Uterus (tissue), 4 donors: Measurements from ENCODE around the gene SPEG. TPM values are rescaled to one million over a fixed set of nuclear protein-coding genes. Genes with fewer than 3 reads are reported as not detected.

Experiments
- DNase-seq, 2 donors: peaks; one replicate each; pipeline ENCODE4 v3.0.0-alpha.2; 2019 to 2020
- H3K27ac ChIP-seq, 2 donors: fragments of 200-600 bp; sonication (generic); 1 replicate in 1 of 2; 2 replicates in 1 of 2; pipeline ENCODE4 v1.5.1; 2016 to 2018
- H3K27me3 ChIP-seq, 2 donors: fragments of 200-600 bp; sonication (generic); one replicate each; pipeline ENCODE4 v1.5.1; 2018 to 2019; ENCODE audit warnings: control low read depth in 1 of 2
- H3K36me3 ChIP-seq, 2 donors: fragments of 200-600 bp; sonication (generic); one replicate each; pipeline ENCODE4 v1.5.1; 2019; ENCODE audit warnings: control low read depth in 1 of 2
- H3K4me1 ChIP-seq, 2 donors: fragments of 200-600 bp; sonication (generic); one replicate each; pipeline ENCODE4 v1.5.1; 2018 to 2019; ENCODE audit warnings: control low read depth in 1 of 2
- H3K4me3 ChIP-seq, 2 donors: fragments of 200-600 bp; sonication (generic); 1 replicate in 1 of 2; 2 replicates in 1 of 2; pipeline ENCODE4 v1.5.1; 2018 to 2019; ENCODE audit warnings: mild to moderate bottlenecking in 1 of 2
- H3K9me3 ChIP-seq, 2 donors: fragments of 200-600 bp; sonication (generic); one replicate each; pipeline ENCODE4 v1.5.1; 2019; ENCODE audit warnings: control low read depth in 1 of 2
- POLR2A ChIP-seq, 2 donors: fragments of 450-650 bp; IDR thresholded peaks; one replicate each; pipeline ENCODE4 v1.6.1; 2016; ENCODE audit warnings: antibody characterized with exemption in 2 of 2, mild to moderate bottlenecking in 1 of 2, moderate library complexity in 1 of 2
- intact Hi-C: fragments of 100-400 bp; cut with DNase I; formaldehyde crosslinking; loops from one replicate; pipeline ENCODE4 v1.15.1; 2023; ENCODE audit warnings: low total_unique reads
- total RNA-seq, 4 donors: library from RNA; depleted of rRNA in 3 of 4; stranded (reverse); fragments of >200 nt in 3 of 4; gene quantifications; one replicate each; pipeline versions ENCODE4 v1.1.0 to v1.2.4, GENCODE V29; 2014 to 2023
- TF ChIP-seq, protein P1 (sequence below), 4 experiments: fragments of 200-600 bp in 2 of 4; fragments of 450-650 bp in 2 of 4; sonication (generic) in 2 of 4; IDR thresholded peaks; one replicate each; pipeline ENCODE4 v1.5.1; 2016 to 2019; ENCODE audit warnings: antibody characterized with exemption in 4 of 4, mild to moderate bottlenecking in 2 of 4, moderate library complexity in 1 of 4
- donor health status: DM: yes; HTN: yes; CAD: no.

The SPEG gene
- total RNA-seq, 4 donors from 2014 or later = 22.9 to 318 (median 36.1) TPM

DNA sequence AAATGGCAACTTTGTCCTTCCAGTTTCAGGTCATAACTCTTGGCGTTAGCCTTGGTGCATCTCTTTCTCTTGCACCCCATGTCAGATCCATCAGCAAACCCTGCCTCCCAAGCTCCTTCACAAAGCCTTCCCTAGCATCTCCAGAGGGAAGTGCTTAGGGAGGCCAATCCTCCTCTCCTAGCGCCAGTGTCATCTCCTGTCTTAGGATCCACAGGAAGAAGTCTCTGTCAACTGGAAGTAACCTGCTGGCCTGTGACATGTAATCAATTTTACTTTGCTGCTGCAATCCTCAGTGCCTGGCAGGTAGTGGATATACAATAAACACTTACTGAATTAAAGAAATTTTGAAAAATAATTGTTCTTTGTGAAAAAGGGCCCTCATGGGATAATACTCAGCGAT, 39.0 kb upstream of the SPEG start:
- peak in 1 of 2 donors; percentile 1 for DNase-seq
- no peaks in the 10 kb centered on the region for H3K9me3 ChIP-seq
- no peaks in the 10 kb centered on the region for H3K27me3 ChIP-seq
- TF ChIP-seq POLR2A (IDR thresholded peaks at IDR 0.05) = no peak
- TF ChIP-seq, protein P1, sequence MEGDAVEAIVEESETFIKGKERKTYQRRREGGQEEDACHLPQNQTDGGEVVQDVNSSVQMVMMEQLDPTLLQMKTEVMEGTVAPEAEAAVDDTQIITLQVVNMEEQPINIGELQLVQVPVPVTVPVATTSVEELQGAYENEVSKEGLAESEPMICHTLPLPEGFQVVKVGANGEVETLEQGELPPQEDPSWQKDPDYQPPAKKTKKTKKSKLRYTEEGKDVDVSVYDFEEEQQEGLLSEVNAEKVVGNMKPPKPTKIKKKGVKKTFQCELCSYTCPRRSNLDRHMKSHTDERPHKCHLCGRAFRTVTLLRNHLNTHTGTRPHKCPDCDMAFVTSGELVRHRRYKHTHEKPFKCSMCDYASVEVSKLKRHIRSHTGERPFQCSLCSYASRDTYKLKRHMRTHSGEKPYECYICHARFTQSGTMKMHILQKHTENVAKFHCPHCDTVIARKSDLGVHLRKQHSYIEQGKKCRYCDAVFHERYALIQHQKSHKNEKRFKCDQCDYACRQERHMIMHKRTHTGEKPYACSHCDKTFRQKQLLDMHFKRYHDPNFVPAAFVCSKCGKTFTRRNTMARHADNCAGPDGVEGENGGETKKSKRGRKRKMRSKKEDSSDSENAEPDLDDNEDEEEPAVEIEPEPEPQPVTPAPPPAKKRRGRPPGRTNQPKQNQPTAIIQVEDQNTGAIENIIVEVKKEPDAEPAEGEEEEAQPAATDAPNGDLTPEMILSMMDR (IDR thresholded peaks at IDR 0.05) = no peak
- no peak overlapping the region for H3K4me3 ChIP-seq
- no peak overlapping the region for H3K27ac ChIP-seq
- intact Hi-C loops = no loop called here
- H3K36me3 ChIP-seq = no peaks in the 10 kb centered on the region
- H3K4me1 ChIP-seq = no peaks in the 10 kb centered on the region

DNA sequence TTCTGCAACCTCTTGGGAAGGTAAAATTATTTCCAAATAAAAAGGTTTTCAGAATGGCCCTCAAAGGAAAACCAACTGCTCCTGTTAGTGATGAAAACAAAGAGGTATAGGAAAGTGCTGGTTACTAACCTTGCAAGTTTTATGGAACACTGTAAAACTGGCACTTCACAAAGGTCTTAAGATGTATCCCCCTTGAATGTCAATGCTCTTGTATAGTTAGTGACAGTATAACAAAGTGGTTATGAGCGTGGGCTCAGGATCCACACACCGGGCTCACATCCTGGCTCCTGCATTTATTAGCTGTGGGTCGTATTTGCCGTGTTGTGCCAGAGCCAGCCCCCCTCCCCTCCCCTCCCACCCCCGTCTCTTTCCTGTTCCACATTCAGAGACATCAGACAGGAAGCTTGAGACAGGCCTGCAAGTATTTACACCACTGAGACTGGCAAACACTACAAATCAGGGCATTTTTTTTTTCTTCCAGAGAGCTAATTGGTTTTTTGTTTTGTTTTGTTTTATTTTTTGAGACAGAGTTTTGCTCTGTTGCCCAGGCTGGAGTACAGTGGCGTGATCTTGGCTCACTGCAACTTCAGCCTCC, 37.7 kb upstream of the SPEG start:
- H3K4me1 ChIP-seq = no peaks in the 10 kb centered on the region
- H3K27me3 ChIP-seq = no peaks in the 10 kb centered on the region
- H3K9me3 ChIP-seq = no peaks in the 10 kb centered on the region
- no peak overlapping the region for H3K27ac ChIP-seq
- TF ChIP-seq POLR2A (IDR thresholded peaks at IDR 0.05) = no peak
- TF ChIP-seq, protein P1 (IDR thresholded peaks at IDR 0.05) = no peak
- DNase-seq = peak in 1 of 2 donors; percentile 4
- H3K36me3 ChIP-seq = no peaks in the 10 kb centered on the region
- intact Hi-C loops = no loop called here
- no peak overlapping the region for H3K4me3 ChIP-seq

DNA sequence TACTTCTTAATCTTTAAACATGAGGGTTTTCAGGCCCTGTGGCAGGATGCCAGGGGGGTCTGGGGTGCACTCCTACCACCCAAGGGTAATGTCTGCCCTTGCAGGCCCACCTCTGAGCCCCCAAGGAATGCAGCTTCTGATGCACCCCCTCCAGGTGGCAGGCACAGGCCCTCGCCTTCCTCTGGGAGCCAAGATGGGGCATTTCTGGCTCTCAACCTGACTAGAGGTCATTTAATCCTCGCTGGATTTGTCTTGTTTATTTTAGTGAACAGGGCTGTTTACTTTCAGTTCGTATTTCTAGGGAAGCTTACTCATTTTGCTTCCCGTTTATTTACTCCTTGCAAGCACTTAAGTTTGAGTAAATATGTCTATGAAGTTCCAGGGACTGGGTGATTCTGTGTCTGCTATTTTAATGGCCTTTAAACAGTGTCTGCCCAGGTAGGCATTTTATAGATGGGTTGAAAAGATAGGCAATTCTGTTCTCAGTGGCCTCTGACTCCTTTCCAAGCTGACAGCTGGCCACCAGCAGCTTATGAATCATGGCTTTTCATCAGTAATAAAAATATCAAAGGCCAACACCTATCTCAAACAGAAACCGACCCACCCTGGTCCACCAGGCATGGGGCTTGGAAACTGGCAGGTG, 35.8 kb upstream of the SPEG start:
- intact Hi-C loops = no loop called here
- peaks cover 0 to 4% of the 10 kb centered on the region in 2 donors for H3K4me1 ChIP-seq
- no peak overlapping the region for H3K4me3 ChIP-seq
- TF ChIP-seq POLR2A (IDR thresholded peaks at IDR 0.05) = no peak
- TF ChIP-seq, protein P1 (IDR thresholded peaks at IDR 0.05) = no peak
- no peaks in the 10 kb centered on the region for H3K36me3 ChIP-seq
- no peak overlapping the region for H3K27ac ChIP-seq
- no peak for DNase-seq
- H3K27me3 ChIP-seq = no peaks in the 10 kb centered on the region
- H3K9me3 ChIP-seq = no peaks in the 10 kb centered on the region

DNA sequence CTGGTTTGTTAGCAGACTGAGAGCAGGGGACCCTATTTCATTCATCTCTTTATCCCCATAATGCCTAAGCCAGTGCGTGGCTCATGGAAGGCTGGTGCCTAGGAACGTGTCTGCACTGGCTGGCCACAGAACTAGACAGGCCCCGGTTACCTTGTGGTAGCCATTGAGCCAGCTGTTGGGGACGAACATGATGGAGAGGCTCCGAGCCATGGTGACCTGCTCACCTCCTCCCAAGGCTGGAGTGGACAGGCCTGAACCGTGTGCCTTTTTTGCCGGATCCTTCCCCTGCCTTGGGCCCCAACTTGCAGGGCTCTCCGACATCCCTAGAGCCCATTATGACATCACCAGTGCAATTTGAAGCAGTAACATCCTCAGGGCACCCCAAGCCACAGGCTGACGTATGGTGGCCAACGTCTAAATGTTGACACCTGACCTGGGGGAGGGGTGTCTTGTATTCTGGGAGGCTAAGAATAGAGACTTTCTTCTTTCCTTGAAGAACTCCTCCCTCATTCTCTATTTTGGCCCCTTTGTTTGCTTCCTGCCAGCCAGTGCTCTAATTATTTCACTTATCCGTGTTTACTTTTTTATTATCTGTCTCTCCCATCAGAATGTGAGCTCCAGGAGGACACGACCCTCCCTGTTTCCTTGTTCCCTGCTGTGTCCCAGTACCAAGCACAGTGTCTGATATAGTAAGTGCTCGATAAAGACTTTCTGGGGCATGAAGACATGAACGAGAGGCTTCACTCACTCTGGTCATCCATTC, 34.7 kb upstream of the SPEG start:
- no peak for TF ChIP-seq POLR2A (IDR thresholded peaks at IDR 0.05)
- TF ChIP-seq, protein P1 (IDR thresholded peaks at IDR 0.05) = no peak
- Histone ChIP-seq H3K27me3 (no peaks in the 10 kb centered on the region), H3K36me3 (no peaks in the 10 kb centered on the region), H3K27ac (no peak overlapping the region), H3K4me1 (peaks cover 0 to 4% of the 10 kb centered on the region in 2 donors), H3K9me3 (no peaks in the 10 kb centered on the region), H3K4me3 (no peak overlapping the region)
- DNase-seq = no peak
- intact Hi-C loops = loop anchor here (5.0 kb wide), 1 partner anchor 132 kb away; no protein-coding TSS in a partner anchor

- Histone ChIP-seq H3K36me3 (no peaks in the 10 kb centered on the region), H3K4me1 (peaks cover 0 to 4% of the 10 kb centered on the region in 2 donors), H3K27me3 (no peaks in the 10 kb centered on the region), H3K27ac (no peak overlapping the region), H3K9me3 (no peaks in the 10 kb centered on the region), H3K4me3 (no peak overlapping the region)
- TF ChIP-seq POLR2A (IDR thresholded peaks at IDR 0.05) = no peak
- TF ChIP-seq, protein P1 (IDR thresholded peaks at IDR 0.05) = no peak
- DNase-seq = no peak
- intact Hi-C loops = loop anchor here (5.0 kb wide), 1 partner anchor 132 kb away; no protein-coding TSS in a partner anchor
Measured at GRCh38 chr2:219400562-219400961, 34.1 kb upstream of the SPEG start.
